ENCODE results near the gene MYH14. TPM values are rescaled to one million over a fixed set of nuclear protein-coding genes. Genes with fewer than 3 reads are reported as not detected.

The MYH14 gene
- total RNA-seq, 1 experiment from 2014 or later = not detected

GRCh38 chr19:50255115-50255514, 51.7 kb downstream of the MYH14 start:
- no peak for DNase-seq (ENCODE audit: low read depth)

GRCh38 chr19:50257141-50257540, 53.7 kb downstream of the MYH14 start:
- DNase-seq (ENCODE audit: low read depth) = no peak

- no peak for DNase-seq (ENCODE audit: low read depth)
Measured at GRCh38 chr19:50258918-50259372, 55.5 kb downstream of the MYH14 start.

GRCh38 chr19:50261446-50261970, 58.1 kb downstream of the MYH14 start:
- no peak for DNase-seq (ENCODE audit: low read depth)

- DNase-seq (ENCODE audit: low read depth) = no peak
Measured at GRCh38 chr19:50263176-50263575, 59.8 kb downstream of the MYH14 start.

GRCh38 chr19:50264483-50265186, 61.2 kb downstream of the MYH14 start:
- DNase-seq (ENCODE audit: low read depth) = no peak

GRCh38 chr19:50266041-50266440, 62.6 kb downstream of the MYH14 start:
- no peak for DNase-seq (ENCODE audit: low read depth)

GRCh38 chr19:50266896-50267295, 63.5 kb downstream of the MYH14 start:
- DNase-seq (ENCODE audit: low read depth) = no peak

- no peak for DNase-seq (ENCODE audit: low read depth)
Measured at GRCh38 chr19:50268041-50268440, 64.6 kb downstream of the MYH14 start.

GRCh38 chr19:50268501-50268900, 65.1 kb downstream of the MYH14 start:
- no peak for DNase-seq (ENCODE audit: low read depth)

GRCh38 chr19:50269653-50270052, 66.2 kb downstream of the MYH14 start:
- no peak for DNase-seq (ENCODE audit: low read depth)

GRCh38 chr19:50272263-50272897, 69.0 kb downstream of the MYH14 start:
- no peak for DNase-seq (ENCODE audit: low read depth)

GRCh38 chr19:50273821-50274220, 70.4 kb downstream of the MYH14 start:
- no peak for DNase-seq (ENCODE audit: low read depth)

- no peak for DNase-seq (ENCODE audit: low read depth)
Measured at GRCh38 chr19:50275577-50276368, 72.4 kb downstream of the MYH14 start.

- no peak for DNase-seq (ENCODE audit: low read depth)
Measured at GRCh38 chr19:50276370-50277063, 73.1 kb downstream of the MYH14 start.

- DNase-seq (ENCODE audit: low read depth) = no peak
Measured at GRCh38 chr19:50277966-50278580, 74.7 kb downstream of the MYH14 start.

GRCh38 chr19:50280074-50280473, 76.7 kb downstream of the MYH14 start:
- no peak for DNase-seq (ENCODE audit: low read depth)

GRCh38 chr19:50280983-50281382, 77.6 kb downstream of the MYH14 start:
- DNase-seq (ENCODE audit: low read depth) = no peak

- no peak for DNase-seq (ENCODE audit: low read depth)
Measured at GRCh38 chr19:50281491-50281890, 78.1 kb downstream of the MYH14 start.

- DNase-seq (ENCODE audit: low read depth) = no peak
Measured at GRCh38 chr19:50285833-50286232, 82.4 kb downstream of the MYH14 start.

GRCh38 chr19:50286443-50286842, 83.0 kb downstream of the MYH14 start:
- no peak for DNase-seq (ENCODE audit: low read depth)
